Neuronal stem cell (in vitro differentiated cells): ENCODE data around the gene ODF2.
"Not testable (repeated sequence)": the region's sequence is repeated elsewhere in the genome, so short reads cannot be mapped to it uniquely, and the experiment has no call there.

Source experiments
- DNase-seq: peaks from one replicate; pipeline ENCODE4 v3.0.0-alpha.2; 2013; ENCODE audit warnings: low spot score
- H2AFZ ChIP-seq: one replicate; pipeline ENCODE4 v1.6.1; 2013; ENCODE audit warnings: mild to moderate bottlenecking, low read length, inconsistent platforms
- H2AK5ac ChIP-seq: 2 replicates; pipeline ENCODE4 v1.6.1; 2013; ENCODE audit warnings: low read depth, mild to moderate bottlenecking, inconsistent platforms, low read length, moderate library complexity, mixed read lengths
- H2BK120ac ChIP-seq: 2 replicates; pipeline ENCODE4 v1.6.1; 2013; ENCODE audit warnings: low read depth, mild to moderate bottlenecking, inconsistent platforms, low read length, moderate library complexity, mixed read lengths
- H2BK12ac ChIP-seq: one replicate; pipeline ENCODE4 v1.6.1; 2013; ENCODE audit warnings: low read length, inconsistent platforms
- H2BK15ac ChIP-seq: 2 replicates; pipeline ENCODE4 v1.6.1; 2013; ENCODE audit warnings: mild to moderate bottlenecking, low read length, inconsistent platforms, mixed read lengths
- H2BK5ac ChIP-seq: one replicate; pipeline ENCODE4 v1.6.1; 2013; ENCODE audit warnings: inconsistent platforms, mild to moderate bottlenecking, low read length, moderate library complexity
- H3K14ac ChIP-seq: one replicate; pipeline ENCODE4 v1.6.1; 2013; ENCODE audit warnings: low read length, inconsistent platforms
- H3K18ac ChIP-seq: 2 replicates; pipeline ENCODE4 v1.6.1; 2013; ENCODE audit warnings: low read length, inconsistent platforms
- H3K23ac ChIP-seq: 2 replicates; pipeline ENCODE4 v1.6.1; 2013; ENCODE audit warnings: low read depth, mild to moderate bottlenecking, mixed read lengths, low read length, inconsistent platforms; ENCODE audit not compliant: poor library complexity
- H3K27ac ChIP-seq: replicated peaks from 3 replicates; pipeline ENCODE4 v1.5.1; 2013; ENCODE audit warnings: low read length, inconsistent platforms
- H3K27me3 ChIP-seq, 3 experiments: 2 replicates each; pipeline ENCODE4 v1.6.1; 2013; ENCODE audit warnings: low read length in 3 of 3, mild to moderate bottlenecking in 2 of 3, inconsistent platforms in 1 of 3, low read depth in 1 of 3, mixed read lengths in 1 of 3, moderate library complexity in 1 of 3; ENCODE audit not compliant: control insufficient read depth in 3 of 3, insufficient read depth in 3 of 3
- H3K36me3 ChIP-seq, 2 donors: replicated peaks in 1 of 2; 2 replicates each; pipeline ENCODE4 v1.6.1; 2013; ENCODE audit warnings: low read length in 2 of 2; ENCODE audit not compliant: control insufficient read depth in 2 of 2, insufficient read depth in 2 of 2
- H3K4ac ChIP-seq: 2 replicates; pipeline ENCODE4 v1.6.1; 2013; ENCODE audit warnings: inconsistent platforms, mild to moderate bottlenecking, low read length, moderate library complexity
- H3K4me1 ChIP-seq, 2 donors: 1 replicate in 1 of 2; 2 replicates in 1 of 2; pipeline ENCODE4 v1.6.1; 2013; ENCODE audit warnings: low read length in 2 of 2, low read depth in 1 of 2; ENCODE audit not compliant: control insufficient read depth in 2 of 2, insufficient read depth in 1 of 2
- H3K4me2 ChIP-seq: one replicate; pipeline ENCODE4 v1.6.1; 2013; ENCODE audit warnings: mild to moderate bottlenecking, low read length, inconsistent platforms; ENCODE audit not compliant: insufficient read depth, poor library complexity, severe bottlenecking
- H3K4me3 ChIP-seq, 2 donors: 2 replicates each; pipeline ENCODE4 v1.5.1; 2013; ENCODE audit warnings: low read length in 2 of 2, mild to moderate bottlenecking in 2 of 2, inconsistent platforms in 1 of 2, moderate library complexity in 1 of 2
- H3K79me1 ChIP-seq: one replicate; pipeline ENCODE4 v1.6.1; 2013; ENCODE audit warnings: low read depth, mild to moderate bottlenecking, inconsistent platforms, low read length, moderate library complexity
- H3K9ac ChIP-seq: one replicate; pipeline ENCODE4 v1.6.1; 2013; ENCODE audit warnings: mild to moderate bottlenecking, low read depth, low read length, inconsistent platforms; ENCODE audit not compliant: poor library complexity
- H3K9me3 ChIP-seq, 2 donors: replicated peaks in 1 of 2; 2 replicates each; pipeline versions ENCODE3 to v1.6.1; 2013; ENCODE audit warnings: low read length in 2 of 2, mild to moderate bottlenecking in 2 of 2, inconsistent platforms in 1 of 2, low read depth in 1 of 2, mixed read lengths in 1 of 2, moderate library complexity in 1 of 2; ENCODE audit not compliant: control insufficient read depth in 2 of 2, insufficient read depth in 1 of 2
- H4K8ac ChIP-seq: one replicate; pipeline ENCODE4 v1.6.1; 2013; ENCODE audit warnings: low read depth, mild to moderate bottlenecking, inconsistent platforms, low read length, moderate library complexity
- H4K91ac ChIP-seq: one replicate; pipeline ENCODE4 v1.6.1; 2013; ENCODE audit warnings: low read length, low read depth, mild to moderate bottlenecking, inconsistent platforms; ENCODE audit not compliant: poor library complexity
- WGBS, 2 donors: extraction: QIAGEN DNeasy Blood & Tissue Kit; methylation state at CpG; one replicate each; pipeline ENCODE4 v1.1.7; 2013; ENCODE audit warnings: missing lambda C conversion rate in 2 of 2, mixed read lengths in 1 of 2; ENCODE audit not compliant: insufficient read length in 2 of 2, insufficient replicate concordance in 1 of 2; ENCODE audit errors: extremely low coverage in 2 of 2; 5-methylcytosine and 5-hydroxymethylcytosine counted together

ODF2 gene

GRCh38 chr9:128442150-128442549, 13.7 kb upstream of the ODF2 start:
- Histone ChIP-seq H2BK15ac (no peak overlapping the region), H2BK5ac (no peak overlapping the region), H3K36me3 (peaks cover 0 to 3% of the 10 kb centered on the region in 2 donors), H3K23ac (no peak overlapping the region), H2AK5ac (no peak overlapping the region), H3K4ac (no peak overlapping the region), H4K91ac (no peak overlapping the region), H3K4me3 (no peak overlapping the region), H3K18ac (no peak overlapping the region), H3K9ac (no peak overlapping the region), H3K14ac (no peak overlapping the region), H2AFZ (no peak overlapping the region), H3K4me2 (no peak overlapping the region), H3K4me1 (no peaks in the 10 kb centered on the region), H4K8ac (no peak overlapping the region), H2BK12ac (no peak overlapping the region), H3K79me1 (no peaks in the 10 kb centered on the region), H3K27ac (no peak overlapping the region), H3K27me3 (no peaks in the 10 kb centered on the region), H3K9me3 (no peaks in the 10 kb centered on the region), H2BK120ac (no peak overlapping the region)
- DNase-seq, result no peak
- WGBS, 2 donors, result no CpG with 5 or more reads among the region's 6 CpGs

- WGBS, 2 donors, result no CpG with 5 or more reads among the region's 5 CpGs
Measured at GRCh38 chr9:128446505-128446904, 9.3 kb upstream of the ODF2 start.

GRCh38 chr9:128448746-128449145, 7.1 kb upstream of the ODF2 start:
- H2BK12ac ChIP-seq, result no peak overlapping the region
- H2AK5ac ChIP-seq, result no peak overlapping the region
- no peak overlapping the region for H2BK5ac ChIP-seq
- H3K4me1 ChIP-seq, result no peaks in the 10 kb centered on the region
- no peak overlapping the region for H2BK120ac ChIP-seq
- H3K4me3 ChIP-seq, result no peak overlapping the region
- H3K36me3 ChIP-seq, result no peaks in the 10 kb centered on the region
- no peak overlapping the region for H3K18ac ChIP-seq
- H4K8ac ChIP-seq, result no peak overlapping the region
- H3K27me3 ChIP-seq, result peaks cover 0 to 4% (median 0%) of the 10 kb centered on the region in 3 experiments
- H2BK15ac ChIP-seq, result no peak overlapping the region
- no peak overlapping the region for H4K91ac ChIP-seq
- DNase-seq, result no peak
- WGBS, 2 donors, result no CpG with 5 or more reads among the region's 2 CpGs
- no peak overlapping the region for H3K9ac ChIP-seq
- H3K9me3 ChIP-seq, result no peaks in the 10 kb centered on the region
- no peak overlapping the region for H3K23ac ChIP-seq
- no peak overlapping the region for H2AFZ ChIP-seq
- H3K14ac ChIP-seq, result no peak overlapping the region
- H3K4ac ChIP-seq, result no peak overlapping the region
- H3K79me1 ChIP-seq, result no peaks in the 10 kb centered on the region
- H3K27ac ChIP-seq, result no peak overlapping the region
- H3K4me2 ChIP-seq, result no peak overlapping the region

More at GRCh38 chr9:128446505-128446904, 9.3 kb upstream of the ODF2 start:
- H3K18ac ChIP-seq, H3K4me1 ChIP-seq, H3K23ac ChIP-seq, H2AFZ ChIP-seq, H3K79me1 ChIP-seq, H2BK12ac ChIP-seq, H3K9me3 ChIP-seq, H3K4ac ChIP-seq, H4K91ac ChIP-seq, H3K27ac ChIP-seq, H2BK15ac ChIP-seq, H3K4me3 ChIP-seq, H3K14ac ChIP-seq, H2BK5ac ChIP-seq, H3K9ac ChIP-seq, H4K8ac ChIP-seq, H3K27me3 ChIP-seq, H3K4me2 ChIP-seq, DNase-seq, H3K36me3 ChIP-seq, H2AK5ac ChIP-seq, H2BK120ac ChIP-seq: not testable (repeated sequence)

GRCh38 chr9:128454991-128455390, 815 bp upstream of the ODF2 start:
- no peak overlapping the region for H3K18ac ChIP-seq
- H4K8ac ChIP-seq, result no peak overlapping the region
- H2AFZ ChIP-seq, result peak overlapping the region; percentile 58
- H2BK5ac ChIP-seq, result no peak overlapping the region
- no peak overlapping the region for H3K14ac ChIP-seq
- H2AK5ac ChIP-seq, result peak overlapping the region; percentile 52
- H4K91ac ChIP-seq, result no peak overlapping the region
- H2BK12ac ChIP-seq, result no peak overlapping the region
- no peak overlapping the region for H3K27ac ChIP-seq
- H3K9ac ChIP-seq, result no peak overlapping the region
- H3K4me2 ChIP-seq, result no peak overlapping the region
- DNase-seq, result no peak
- H3K79me1 ChIP-seq, result peaks cover 3% of the 10 kb centered on the region
- no peaks in the 10 kb centered on the region for H3K9me3 ChIP-seq
- H3K23ac ChIP-seq, result no peak overlapping the region
- H3K4me1 ChIP-seq, result peaks cover 5% of the 10 kb centered on the region in 2 donors
- H3K36me3 ChIP-seq, result peaks cover 2 to 12% of the 10 kb centered on the region in 2 donors
- peaks cover 0 to 4% (median 2%) of the 10 kb centered on the region in 3 experiments for H3K27me3 ChIP-seq
- H2BK120ac ChIP-seq, result no peak overlapping the region
- peak overlapping the region in 1 of 2 donors; percentile 9 for H3K4me3 ChIP-seq
- H3K4ac ChIP-seq, result no peak overlapping the region
- H2BK15ac ChIP-seq, result no peak overlapping the region
- WGBS, 2 donors, result no CpG with 5 or more reads among the region's 14 CpGs
